A549 (cell line): ENCODE data around the gene MYO1D.

Experiments
- CTCF ChIP-seq: fragments of >200 bp; sonication (Bioruptor Twin); formaldehyde crosslinking; IDR thresholded peaks from 3 replicates; pipeline ENCODE4 v1.5.1; 2016
- EHF ChIP-seq: fragments of 250-450 bp; sonication (Bioruptor Pico); IDR thresholded peaks from 2 replicates; pipeline ENCODE4 v1.5.0; 2020; ENCODE audit warnings: mild to moderate bottlenecking
- EHMT2 ChIP-seq: fragments of 200-600 bp; sonication (generic); IDR thresholded peaks from 2 replicates; pipeline ENCODE4 v1.6.1; 2016; ENCODE audit warnings: antibody characterized with exemption, low read depth, mild to moderate bottlenecking, moderate library complexity
- ESRRA ChIP-seq: fragments of 150-350 bp; IDR thresholded peaks from 2 replicates; pipeline ENCODE4 v1.6.1; 2014; ENCODE audit warnings: mild to moderate bottlenecking, low read length, borderline replicate concordance
- MAX ChIP-seq: IDR thresholded peaks from 2 replicates; pipeline ENCODE4 v1.6.1; 2012
- MYC ChIP-seq: IDR thresholded peaks from 2 replicates; pipeline ENCODE4 v1.6.1; 2012; ENCODE audit warnings: mild to moderate bottlenecking, inconsistent platforms, low read length, improper control_type of control experiment, borderline replicate concordance
- NR3C1 ChIP-seq: fragments of >200 bp; sonication (Bioruptor Twin); formaldehyde crosslinking; IDR thresholded peaks from 3 replicates; pipeline ENCODE4 v1.6.1; 2017
- POLR2AphosphoS2 ChIP-seq: conservative IDR thresholded peaks from 2 replicates; pipeline ENCODE4 v1.6.1; 2012; ENCODE audit warnings: low read length, improper control_type of control experiment, inconsistent platforms
- RNF2 ChIP-seq: fragments of 200-600 bp; sonication (generic); IDR thresholded peaks from 2 replicates; pipeline ENCODE4 v1.6.1; 2016; ENCODE audit warnings: low read depth, mild to moderate bottlenecking, antibody characterized with exemption, moderate library complexity, borderline replicate concordance
- ZNF302 ChIP-seq: fragments of 250-450 bp; sonication (Bioruptor Pico); IDR thresholded peaks from 2 replicates; pipeline ENCODE4 v1.9.0; 2021; ENCODE audit warnings: inconsistent platforms, mild to moderate bottlenecking, moderate library complexity
- TF ChIP-seq, protein P1 (sequence below): fragments of 450-650 bp; IDR thresholded peaks from 2 replicates; pipeline ENCODE4 v1.6.1; 2014; ENCODE audit warnings: antibody characterized with exemption

DNA sequence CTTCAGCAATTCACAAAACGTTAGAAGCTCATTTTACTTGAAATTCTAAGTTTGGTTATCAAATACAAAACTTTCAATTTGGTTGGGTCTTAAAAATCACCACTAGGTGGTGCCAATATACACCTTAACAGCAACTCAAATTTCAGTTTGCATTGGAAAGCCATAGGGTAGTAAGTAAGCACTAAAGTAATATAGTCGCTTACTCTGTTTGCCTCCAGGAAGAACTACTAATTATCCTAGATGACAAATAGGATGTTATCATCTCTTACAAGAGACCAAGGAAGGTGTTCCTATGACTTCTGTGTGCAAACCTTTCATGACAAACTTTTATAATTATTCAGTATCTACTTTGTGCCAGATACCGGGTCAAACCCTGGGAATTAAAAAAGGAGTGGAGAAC lies 93.3 kb downstream of the MYO1D start:
- TF ChIP-seq NR3C1 (no peak), EHF (CRISPR knock-in tag) (no peak), POLR2AphosphoS2 (no peak), RNF2 (no peak), ZNF302 (CRISPR knock-in tag) (no peak), MYC (no peak), EHMT2 (no peak), CTCF (peak; percentile 95), ESRRA (no peak), MAX (no peak)
- TF ChIP-seq, protein P1, sequence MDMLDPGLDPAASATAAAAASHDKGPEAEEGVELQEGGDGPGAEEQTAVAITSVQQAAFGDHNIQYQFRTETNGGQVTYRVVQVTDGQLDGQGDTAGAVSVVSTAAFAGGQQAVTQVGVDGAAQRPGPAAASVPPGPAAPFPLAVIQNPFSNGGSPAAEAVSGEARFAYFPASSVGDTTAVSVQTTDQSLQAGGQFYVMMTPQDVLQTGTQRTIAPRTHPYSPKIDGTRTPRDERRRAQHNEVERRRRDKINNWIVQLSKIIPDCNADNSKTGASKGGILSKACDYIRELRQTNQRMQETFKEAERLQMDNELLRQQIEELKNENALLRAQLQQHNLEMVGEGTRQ: no peak
